Measurements from ENCODE around the gene TBC1D13.
"Not testable (repeated sequence)": the region's sequence is repeated elsewhere in the genome, so short reads cannot be mapped to it uniquely, and the experiment has no call there.

Gene TBC1D13

GRCh38 chr9:128822407-128823042 lies 35.5 kb downstream of the TBC1D13 start:
- DNase-seq = no peak

GRCh38 chr9:128823362-128823902 lies 36.4 kb downstream of the TBC1D13 start:
- DNase-seq = no peak

GRCh38 chr9:128823903-128824406 lies 36.9 kb downstream of the TBC1D13 start:
- no peak for DNase-seq

- DNase-seq = no peak
Observed at GRCh38 chr9:128824911-128825310, 37.9 kb downstream of the TBC1D13 start.

- DNase-seq = no peak
Observed at GRCh38 chr9:128825923-128826700, 39.1 kb downstream of the TBC1D13 start.

- no peak for DNase-seq
Observed at GRCh38 chr9:128828267-128828666, 41.2 kb downstream of the TBC1D13 start.

GRCh38 chr9:128828719-128829452 lies 41.8 kb downstream of the TBC1D13 start:
- DNase-seq = peak; percentile 20

- peak; percentile 95 for DNase-seq
Observed at GRCh38 chr9:128829477-128830251, 42.6 kb downstream of the TBC1D13 start, which contains the start of gene SPOUT1. Gene SPOUT1 (minus strand): TSS chr9:128829794. CDS start chr9:128829780, 14 bp downstream.

- DNase-seq = no peak
Observed at GRCh38 chr9:128833696-128834095, 46.6 kb downstream of the TBC1D13 start.

GRCh38 chr9:128835246-128836210 lies 48.5 kb downstream of the TBC1D13 start:
- DNase-seq = no peak

- no peak for DNase-seq
Observed at GRCh38 chr9:128836509-128837145, 49.6 kb downstream of the TBC1D13 start.

GRCh38 chr9:128838338-128838737 lies 51.3 kb downstream of the TBC1D13 start:
- DNase-seq = no peak

- no peak for DNase-seq
Observed at GRCh38 chr9:128840524-128840923, 53.5 kb downstream of the TBC1D13 start.

GRCh38 chr9:128841694-128842492 lies 54.8 kb downstream of the TBC1D13 start:
- no peak for DNase-seq

- DNase-seq = not testable (repeated sequence)
Observed at GRCh38 chr9:128843171-128843570, 56.1 kb downstream of the TBC1D13 start.

- DNase-seq = peak; percentile 59
Observed at GRCh38 chr9:128845186-128845931, 58.3 kb downstream of the TBC1D13 start.

GRCh38 chr9:128846680-128847030 lies 59.6 kb downstream of the TBC1D13 start:
- no peak for DNase-seq

- no peak for DNase-seq
Observed at GRCh38 chr9:128847803-128848202, 60.8 kb downstream of the TBC1D13 start.

GRCh38 chr9:128851024-128851423 lies 64.0 kb downstream of the TBC1D13 start:
- not testable (repeated sequence) for DNase-seq
